ENCODE data around the gene MYO1B. TPM values are rescaled to one million over a fixed set of nuclear protein-coding genes. Genes with fewer than 3 reads are reported as not detected.

Gene MYO1B
- total and polyA plus RNA-seq, 4 donors, result 46.0 to 286 (median 88.1) TPM

GRCh38 chr2:191405546-191405945 lies 160.3 kb downstream of the MYO1B start:
- WGBS, 2 donors, result 94% methylated on average over 2 of the region's 2 CpGs
- Histone ChIP-seq H3K4me3 (no peak overlapping the region), H3K27ac (ENCODE audit: low read depth in 1 of 2, low read length in 1 of 2) (no peak overlapping the region), H3K36me3 (ENCODE audit: control insufficient read depth in 4 of 4, insufficient read depth in 4 of 4, low read length in 4 of 4) (peaks cover 10 to 34% (median 23%) of the 10 kb centered on the region in 4 donors), H3K27me3 (ENCODE audit: control insufficient read depth in 3 of 3, insufficient read depth in 3 of 3, low read length in 2 of 3) (no peaks in the 10 kb centered on the region), H3K9me3 (ENCODE audit: control insufficient read depth in 4 of 4, insufficient read depth in 3 of 4, low read length in 3 of 4) (no peaks in the 10 kb centered on the region), H3K9ac (ENCODE audit: insufficient read depth in 1 of 2, low read length in 2 of 2) (no peak overlapping the region), H3K4me1 (ENCODE audit: control insufficient read depth in 5 of 5, insufficient read depth in 5 of 5, low read length in 5 of 5) (peaks cover 0 to 15% (median 0%) of the 10 kb centered on the region in 5 donors)
- DNase-seq, result no peak
- ATAC-seq (ENCODE audit: insufficient read depth, low FRiP score), result no peak
- TF ChIP-seq, protein P1, sequence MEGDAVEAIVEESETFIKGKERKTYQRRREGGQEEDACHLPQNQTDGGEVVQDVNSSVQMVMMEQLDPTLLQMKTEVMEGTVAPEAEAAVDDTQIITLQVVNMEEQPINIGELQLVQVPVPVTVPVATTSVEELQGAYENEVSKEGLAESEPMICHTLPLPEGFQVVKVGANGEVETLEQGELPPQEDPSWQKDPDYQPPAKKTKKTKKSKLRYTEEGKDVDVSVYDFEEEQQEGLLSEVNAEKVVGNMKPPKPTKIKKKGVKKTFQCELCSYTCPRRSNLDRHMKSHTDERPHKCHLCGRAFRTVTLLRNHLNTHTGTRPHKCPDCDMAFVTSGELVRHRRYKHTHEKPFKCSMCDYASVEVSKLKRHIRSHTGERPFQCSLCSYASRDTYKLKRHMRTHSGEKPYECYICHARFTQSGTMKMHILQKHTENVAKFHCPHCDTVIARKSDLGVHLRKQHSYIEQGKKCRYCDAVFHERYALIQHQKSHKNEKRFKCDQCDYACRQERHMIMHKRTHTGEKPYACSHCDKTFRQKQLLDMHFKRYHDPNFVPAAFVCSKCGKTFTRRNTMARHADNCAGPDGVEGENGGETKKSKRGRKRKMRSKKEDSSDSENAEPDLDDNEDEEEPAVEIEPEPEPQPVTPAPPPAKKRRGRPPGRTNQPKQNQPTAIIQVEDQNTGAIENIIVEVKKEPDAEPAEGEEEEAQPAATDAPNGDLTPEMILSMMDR (IDR thresholded peaks at IDR 0.05; ENCODE audit: control extremely low read depth, extremely low read depth), result no peak

DNA sequence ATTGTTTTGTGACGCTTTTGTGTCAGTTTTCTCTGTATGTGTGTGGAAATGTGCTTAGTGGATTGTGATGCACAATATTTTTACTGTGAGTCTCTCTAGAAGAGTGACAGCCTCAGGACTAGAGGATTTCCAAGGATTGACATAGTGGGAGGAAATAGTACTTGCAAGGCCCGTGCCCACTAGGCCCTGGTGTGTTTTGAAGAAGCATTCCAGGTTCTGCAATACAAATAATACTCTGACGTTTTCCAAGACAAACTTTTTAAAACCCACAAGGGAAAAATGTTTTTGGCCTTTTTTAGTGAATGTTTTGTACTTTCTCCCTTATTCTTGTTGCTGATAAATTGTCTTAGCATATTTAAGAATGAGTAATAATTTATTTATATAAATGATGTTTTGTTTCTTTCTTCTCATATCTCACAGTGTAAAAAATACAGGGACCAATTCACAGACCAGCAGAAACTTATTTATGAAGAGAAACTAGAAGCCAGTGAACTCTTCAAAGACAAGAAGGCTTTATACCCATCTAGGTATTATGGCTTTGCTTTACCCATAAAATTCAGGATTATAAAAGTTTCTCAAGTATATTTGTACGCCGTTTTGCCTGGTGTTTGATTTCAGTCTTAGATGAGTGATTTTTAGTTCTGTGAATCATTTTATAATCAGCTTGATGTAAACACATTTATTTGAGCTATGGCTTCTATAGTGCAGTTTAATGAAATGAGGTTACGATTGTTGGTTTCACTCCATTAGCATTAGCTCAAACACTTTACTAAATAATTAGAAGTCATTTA lies 165.6 kb downstream of the MYO1B start:
- H3K27ac ChIP-seq (ENCODE audit: low read depth in 1 of 2, low read length in 1 of 2), result no peak overlapping the region
- ATAC-seq (ENCODE audit: insufficient read depth, low FRiP score) (no peak), DNase-seq (no peak)
- peaks cover 3 to 58% (median 32%) of the 10 kb centered on the region in 4 donors for H3K36me3 ChIP-seq (ENCODE audit: control insufficient read depth in 4 of 4, insufficient read depth in 4 of 4, low read length in 4 of 4)
- peaks cover 0 to 5% (median 0%) of the 10 kb centered on the region in 5 donors for H3K4me1 ChIP-seq (ENCODE audit: control insufficient read depth in 5 of 5, insufficient read depth in 5 of 5, low read length in 5 of 5)
- H3K9ac ChIP-seq (ENCODE audit: insufficient read depth in 1 of 2, low read length in 2 of 2), result no peak overlapping the region
- TF ChIP-seq, protein P1 (IDR thresholded peaks at IDR 0.05; ENCODE audit: control extremely low read depth, extremely low read depth), result no peak
- H3K27me3 ChIP-seq (ENCODE audit: control insufficient read depth in 3 of 3, insufficient read depth in 3 of 3, low read length in 2 of 3), result no peaks in the 10 kb centered on the region
- H3K9me3 ChIP-seq (ENCODE audit: control insufficient read depth in 4 of 4, insufficient read depth in 3 of 4, low read length in 3 of 4), result no peaks in the 10 kb centered on the region
- H3K4me3 ChIP-seq, result no peak overlapping the region
- WGBS, 2 donors, result 79 to 88% methylated on average over 6 of the region's 6 CpGs

DNA sequence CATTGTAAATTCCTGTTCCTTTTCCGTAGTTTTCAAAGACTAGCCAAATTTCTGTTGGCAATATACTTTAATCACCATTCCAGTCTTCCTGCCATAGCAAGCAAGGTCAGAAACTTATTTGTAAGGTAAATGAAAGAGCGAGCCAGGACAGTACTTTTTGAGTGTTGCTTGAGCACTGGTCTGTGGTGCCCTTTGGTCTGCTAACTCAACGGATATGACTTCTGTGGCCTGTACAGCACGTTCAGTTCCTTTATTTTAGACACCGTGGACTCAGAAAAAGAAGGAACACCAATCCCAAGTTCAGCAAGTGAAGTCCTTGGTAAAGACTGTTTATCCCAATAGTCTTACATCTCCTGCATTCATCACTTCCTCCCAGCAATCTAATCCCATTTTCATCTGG lies 166.3 kb downstream of the MYO1B start:
- TF ChIP-seq, protein P1 (IDR thresholded peaks at IDR 0.05; ENCODE audit: control extremely low read depth, extremely low read depth), result no peak
- Histone ChIP-seq H3K4me3 (no peak overlapping the region), H3K9me3 (ENCODE audit: control insufficient read depth in 4 of 4, insufficient read depth in 3 of 4, low read length in 3 of 4) (no peaks in the 10 kb centered on the region), H3K27me3 (ENCODE audit: control insufficient read depth in 3 of 3, insufficient read depth in 3 of 3, low read length in 2 of 3) (no peaks in the 10 kb centered on the region), H3K27ac (ENCODE audit: low read depth in 1 of 2, low read length in 1 of 2) (no peak overlapping the region), H3K36me3 (ENCODE audit: control insufficient read depth in 4 of 4, insufficient read depth in 4 of 4, low read length in 4 of 4) (peaks cover 4 to 64% (median 36%) of the 10 kb centered on the region in 4 donors), H3K4me1 (ENCODE audit: control insufficient read depth in 5 of 5, insufficient read depth in 5 of 5, low read length in 5 of 5) (no peaks in the 10 kb centered on the region), H3K9ac (ENCODE audit: insufficient read depth in 1 of 2, low read length in 2 of 2) (no peak overlapping the region)
- 60 to 67% methylated on average over 5 of the region's 5 CpGs for WGBS, 2 donors
- ATAC-seq (ENCODE audit: insufficient read depth, low FRiP score) (no peak), DNase-seq (no peak)
